H9 (cell line): ENCODE measurements around the gene SGCB. TPM values are rescaled to one million over a fixed set of nuclear protein-coding genes. Genes with fewer than 3 reads are reported as not detected.

Experiments
- DNase-seq: peaks from one replicate; pipeline ENCODE4 v3.0.0-alpha.2; 2017
- H2AFZ ChIP-seq: one replicate; pipeline ENCODE4 v1.6.1; 2013; ENCODE audit warnings: mild to moderate bottlenecking, low read length, control low read depth, moderate library complexity
- H2AK5ac ChIP-seq: 2 replicates; pipeline ENCODE4 v1.6.1; 2013; ENCODE audit warnings: low read length, control low read depth, mixed read lengths; ENCODE audit not compliant: insufficient read length
- H2BK120ac ChIP-seq: one replicate; pipeline ENCODE4 v1.6.1; 2013; ENCODE audit warnings: low read depth, mild to moderate bottlenecking, low read length, control low read depth, inconsistent platforms; ENCODE audit not compliant: poor library complexity, severe bottlenecking
- H2BK12ac ChIP-seq: 2 replicates; pipeline ENCODE4 v1.6.1; 2013; ENCODE audit warnings: low read length, control low read depth, mixed read lengths, low read depth; ENCODE audit not compliant: insufficient read length
- H2BK15ac ChIP-seq: 2 replicates; pipeline ENCODE4 v1.6.1; 2013; ENCODE audit warnings: low read depth, low read length, control low read depth
- H2BK20ac ChIP-seq: one replicate; pipeline ENCODE4 v1.6.1; 2013; ENCODE audit warnings: low read depth, mild to moderate bottlenecking, low read length, control low read depth, inconsistent platforms; ENCODE audit not compliant: poor library complexity, severe bottlenecking
- H2BK5ac ChIP-seq: 2 replicates; pipeline ENCODE4 v1.6.1; 2013; ENCODE audit warnings: low read length, control low read depth, mixed read lengths; ENCODE audit not compliant: insufficient read length
- H3K14ac ChIP-seq: 2 replicates; pipeline ENCODE4 v1.6.1; 2013; ENCODE audit warnings: low read length, control low read depth; ENCODE audit not compliant: insufficient read depth
- H3K18ac ChIP-seq: 2 replicates; pipeline ENCODE4 v1.6.1; 2013; ENCODE audit warnings: low read depth, mild to moderate bottlenecking, mixed read lengths, low read length, control low read depth; ENCODE audit not compliant: insufficient read length
- H3K23ac ChIP-seq: 2 replicates; pipeline ENCODE4 v1.6.1; 2013; ENCODE audit warnings: low read length, control low read depth, mixed read lengths, low read depth; ENCODE audit not compliant: insufficient read length
- H3K23me2 ChIP-seq: 2 replicates; pipeline ENCODE4 v1.6.1; 2013; ENCODE audit warnings: low read depth, mild to moderate bottlenecking, mixed read lengths, low read length, control low read depth; ENCODE audit not compliant: insufficient read length, poor library complexity, severe bottlenecking
- H3K27ac ChIP-seq: 2 replicates; pipeline ENCODE4 v1.5.1; 2013; ENCODE audit warnings: low read length, control low read depth, mixed read lengths, low read depth; ENCODE audit not compliant: insufficient read length
- H3K27me3 ChIP-seq: 2 replicates; pipeline ENCODE4 v1.6.1; 2013; ENCODE audit warnings: low read length, control low read depth, inconsistent platforms; ENCODE audit not compliant: insufficient read depth
- H3K4ac ChIP-seq: 2 replicates; pipeline ENCODE4 v1.6.1; 2013; ENCODE audit warnings: low read depth, mild to moderate bottlenecking, control low read depth, inconsistent platforms, low read length, moderate library complexity
- H3K4me1 ChIP-seq: 2 replicates; pipeline ENCODE4 v1.6.1; 2013; ENCODE audit warnings: low read length, control low read depth, inconsistent platforms; ENCODE audit not compliant: insufficient read depth
- H3K4me2 ChIP-seq: 2 replicates; pipeline ENCODE4 v1.6.1; 2013; ENCODE audit warnings: low read length, control low read depth, mixed read lengths; ENCODE audit not compliant: insufficient read length, insufficient read depth
- H3K56ac ChIP-seq: 2 replicates; pipeline ENCODE4 v1.6.1; 2013; ENCODE audit warnings: low read depth, mild to moderate bottlenecking, mixed read lengths, low read length, control low read depth; ENCODE audit not compliant: insufficient read length
- H3K79me1 ChIP-seq: 2 replicates; pipeline ENCODE4 v1.6.1; 2013; ENCODE audit warnings: low read depth, mild to moderate bottlenecking, moderate library complexity, low read length, control low read depth, inconsistent platforms; ENCODE audit not compliant: insufficient read depth, poor library complexity, severe bottlenecking
- H3K79me2 ChIP-seq: 2 replicates; pipeline ENCODE4 v1.6.1; 2013; ENCODE audit warnings: low read length, control low read depth, inconsistent platforms; ENCODE audit not compliant: insufficient read depth
- H3K9ac ChIP-seq: 2 replicates; pipeline ENCODE4 v1.6.1; 2013; ENCODE audit warnings: low read length, control low read depth, mixed read lengths; ENCODE audit not compliant: insufficient read length; ENCODE audit errors: extremely low read depth
- H3K9me3 ChIP-seq: one replicate; pipeline ENCODE4 v1.6.1; 2013; ENCODE audit warnings: low read depth, low read length, inconsistent platforms; ENCODE audit not compliant: control insufficient read depth
- H3T11ph ChIP-seq: one replicate; pipeline ENCODE4 v1.6.1; 2013; ENCODE audit warnings: mild to moderate bottlenecking, low read length, control low read depth, inconsistent platforms
- H4K20me1 ChIP-seq: one replicate; pipeline ENCODE4 v1.6.1; 2013; ENCODE audit not compliant: control insufficient read depth, insufficient read length, insufficient read depth
- H4K5ac ChIP-seq: 2 replicates; pipeline ENCODE4 v1.6.1; 2013; ENCODE audit warnings: low read depth, mild to moderate bottlenecking, mixed read lengths, low read length, control low read depth; ENCODE audit not compliant: insufficient read length
- H4K8ac ChIP-seq: replicated peaks from 2 replicates; pipeline ENCODE4 v1.6.1; 2013; ENCODE audit warnings: low read length, control low read depth, mixed read lengths, low read depth; ENCODE audit not compliant: insufficient read length
- H4K91ac ChIP-seq: 2 replicates; pipeline ENCODE4 v1.6.1; 2013; ENCODE audit warnings: low read depth, mild to moderate bottlenecking, moderate library complexity, mixed read lengths, low read length, control low read depth; ENCODE audit not compliant: insufficient read length
- H3K27ac Mint-ChIP-seq, 3 experiments: 2 replicates in 2 of 3; 3 replicates in 1 of 3; pipeline ENCODE4 v1.8.0; 2020 to 2021; ENCODE audit warnings: mixed read lengths in 3 of 3, mild to moderate bottlenecking in 1 of 3, moderate library complexity in 1 of 3
- H3K27me3 Mint-ChIP-seq: 2 replicates; pipeline ENCODE4 v1.8.0; 2021; ENCODE audit warnings: low read depth, mild to moderate bottlenecking, moderate library complexity, mixed read lengths
- H3K36me3 Mint-ChIP-seq, 3 experiments: 2 replicates in 2 of 3; 3 replicates in 1 of 3; pipeline ENCODE4 v1.8.0; 2020 to 2021; ENCODE audit warnings: low read depth in 3 of 3, mixed read lengths in 3 of 3; ENCODE audit not compliant: insufficient read depth in 1 of 3
- H3K4me1 Mint-ChIP-seq, 2 experiments: 2 replicates each; pipeline ENCODE4 v1.8.0; 2020; ENCODE audit warnings: mixed read lengths in 2 of 2
- H3K4me3 Mint-ChIP-seq, 2 experiments: 2 replicates in 1 of 2; 3 replicates in 1 of 2; pipeline ENCODE4 v1.8.0; 2020 to 2021; ENCODE audit warnings: mild to moderate bottlenecking in 2 of 2, mixed read lengths in 2 of 2, moderate library complexity in 1 of 2
- H3K9me3 Mint-ChIP-seq, 2 experiments: 2 replicates in 1 of 2; 3 replicates in 1 of 2; pipeline ENCODE4 v1.8.0; 2020; ENCODE audit warnings: mild to moderate bottlenecking in 2 of 2, mixed read lengths in 2 of 2, moderate library complexity in 1 of 2
- WGBS: extraction: QIAGEN DNeasy Blood & Tissue Kit; methylation state at CpG from one replicate; pipeline ENCODE4 v1.1.7; 2013; ENCODE audit warnings: missing lambda C conversion rate, low lambda C conversion rate, mixed read lengths; ENCODE audit not compliant: insufficient read length; ENCODE audit errors: extremely low coverage; 5-methylcytosine and 5-hydroxymethylcytosine counted together
- total RNA-seq: library from RNA; stranded (reverse); gene quantifications from 2 replicates; pipeline ENCODE4 v1.2.1, GENCODE V29; 2021
- TF ChIP-seq, protein P1 (sequence below): fragments of 200-600 bp; sonication (generic); conservative IDR thresholded peaks from 3 replicates; pipeline ENCODE4 v1.8.0; 2021; ENCODE audit warnings: antibody characterized with exemption, mild to moderate bottlenecking

SGCB gene
- total RNA-seq, 1 experiment from 2014 or later: 32.3 TPM

DNA sequence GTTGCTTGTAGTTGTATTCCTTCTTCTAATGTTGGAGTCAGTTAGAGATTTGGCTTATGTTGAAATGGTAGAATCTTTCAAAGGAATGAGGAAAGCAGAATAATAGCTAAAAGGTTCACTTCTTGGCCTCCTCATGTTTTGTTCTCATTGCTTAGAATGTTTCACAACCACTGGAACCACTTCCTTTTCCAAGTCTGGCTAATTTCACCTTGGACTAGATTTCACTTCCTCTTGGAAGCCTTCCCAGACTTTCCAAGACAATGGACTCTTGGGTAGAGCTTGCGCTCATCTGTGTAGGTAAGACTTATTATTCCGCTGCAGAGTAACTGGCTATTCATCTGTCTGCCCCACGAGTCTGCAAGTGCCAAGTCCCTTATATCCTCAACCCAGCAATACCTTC lies 21.3 kb upstream of the SGCB start:
- no peaks in the 10 kb centered on the region for H3K27me3 ChIP-seq
- no peak overlapping the region for H3K9ac ChIP-seq
- DNase-seq: no peak
- no peak overlapping the region for H4K5ac ChIP-seq
- H3K18ac ChIP-seq: no peak overlapping the region
- H3K79me1 ChIP-seq: no peaks in the 10 kb centered on the region
- no peak overlapping the region for H2BK15ac ChIP-seq
- no peak overlapping the region for H2BK12ac ChIP-seq
- TF ChIP-seq, protein P1, sequence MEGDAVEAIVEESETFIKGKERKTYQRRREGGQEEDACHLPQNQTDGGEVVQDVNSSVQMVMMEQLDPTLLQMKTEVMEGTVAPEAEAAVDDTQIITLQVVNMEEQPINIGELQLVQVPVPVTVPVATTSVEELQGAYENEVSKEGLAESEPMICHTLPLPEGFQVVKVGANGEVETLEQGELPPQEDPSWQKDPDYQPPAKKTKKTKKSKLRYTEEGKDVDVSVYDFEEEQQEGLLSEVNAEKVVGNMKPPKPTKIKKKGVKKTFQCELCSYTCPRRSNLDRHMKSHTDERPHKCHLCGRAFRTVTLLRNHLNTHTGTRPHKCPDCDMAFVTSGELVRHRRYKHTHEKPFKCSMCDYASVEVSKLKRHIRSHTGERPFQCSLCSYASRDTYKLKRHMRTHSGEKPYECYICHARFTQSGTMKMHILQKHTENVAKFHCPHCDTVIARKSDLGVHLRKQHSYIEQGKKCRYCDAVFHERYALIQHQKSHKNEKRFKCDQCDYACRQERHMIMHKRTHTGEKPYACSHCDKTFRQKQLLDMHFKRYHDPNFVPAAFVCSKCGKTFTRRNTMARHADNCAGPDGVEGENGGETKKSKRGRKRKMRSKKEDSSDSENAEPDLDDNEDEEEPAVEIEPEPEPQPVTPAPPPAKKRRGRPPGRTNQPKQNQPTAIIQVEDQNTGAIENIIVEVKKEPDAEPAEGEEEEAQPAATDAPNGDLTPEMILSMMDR: no peak
- H3K79me2 ChIP-seq: no peaks in the 10 kb centered on the region
- no peaks in the 10 kb centered on the region for H4K20me1 ChIP-seq
- H3K27ac ChIP-seq: no peak overlapping the region
- no peaks in the 10 kb centered on the region for H3K23me2 ChIP-seq
- no peak overlapping the region for H2BK5ac ChIP-seq
- H3K56ac ChIP-seq: no peak overlapping the region
- Mint-ChIP-seq H3K27me3 (no peaks in the 10 kb centered on the region), H3K27ac (no peak overlapping the region), H3K36me3 (no peaks in the 10 kb centered on the region), H3K9me3 (no peaks in the 10 kb centered on the region), H3K4me3 (no peak overlapping the region), H3K4me1 (no peaks in the 10 kb centered on the region; a peak in 1 of 4 replicates)
- H3K4ac ChIP-seq: no peak overlapping the region
- no peaks in the 10 kb centered on the region for H3K4me1 ChIP-seq
- H4K91ac ChIP-seq: no peak overlapping the region
- H2AK5ac ChIP-seq: no peak overlapping the region
- no peak overlapping the region for H2BK120ac ChIP-seq
- no peak overlapping the region for H3K4me2 ChIP-seq
- no peak overlapping the region for H2BK20ac ChIP-seq
- no peak overlapping the region for H3T11ph ChIP-seq
- H3K23ac ChIP-seq: no peak overlapping the region
- H4K8ac ChIP-seq: no peak overlapping the region
- H2AFZ ChIP-seq: no peak overlapping the region
- H3K9me3 ChIP-seq: no peaks in the 10 kb centered on the region
- WGBS: no CpG with 5 or more reads among the region's 3 CpGs
- H3K14ac ChIP-seq: no peak overlapping the region
